ENCODE measurements around the gene AGBL5.
"Not testable (repeated sequence)": the region's sequence is repeated elsewhere in the genome, so short reads cannot be mapped to it uniquely, and the experiment has no call there.

The AGBL5 gene

DNA sequence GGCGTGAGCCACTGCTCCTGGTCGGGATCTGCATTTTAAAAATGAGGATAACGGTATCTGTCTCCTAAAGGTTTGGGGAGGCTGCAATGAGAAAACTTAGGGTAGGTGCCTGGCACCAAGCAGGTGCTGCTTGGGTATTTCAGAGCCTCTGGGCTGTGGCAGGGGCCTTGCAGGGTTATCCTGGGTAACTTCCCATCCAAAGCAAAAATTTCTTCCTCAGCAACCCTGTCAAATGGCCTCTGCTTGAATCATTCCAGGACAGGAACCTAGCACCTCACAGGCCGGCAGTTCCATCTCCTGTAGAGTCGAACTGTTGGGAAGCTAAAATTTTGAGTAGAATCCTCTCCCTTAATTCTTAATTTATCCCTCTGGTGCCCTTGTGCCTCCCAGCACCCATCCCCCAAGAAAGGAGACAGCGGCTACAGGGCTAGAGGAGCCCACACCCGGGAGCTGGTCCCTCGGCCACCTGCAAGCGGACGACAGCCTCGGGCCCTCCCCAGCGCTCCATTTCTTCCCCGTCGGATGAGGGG, 66.6 kb downstream of the AGBL5 start:
- Histone ChIP-seq H3K4me1 (ENCODE audit: control insufficient read depth in 1 of 2, insufficient read depth in 2 of 2, low read length in 2 of 2) (peaks cover 2 to 9% of the 10 kb centered on the region in 2 donors), H3K9me3 (ENCODE audit: control insufficient read depth in 1 of 2, low read length in 2 of 2) (no peaks in the 10 kb centered on the region), H3K36me3 (ENCODE audit: control insufficient read depth in 1 of 2, insufficient read depth in 2 of 2, low read length in 2 of 2) (no peaks in the 10 kb centered on the region), H3K27me3 (ENCODE audit: low read depth, low read length) (peaks cover 18% of the 10 kb centered on the region), H3K4me3 (ENCODE audit: low read depth in 1 of 2, low read length in 2 of 2) (peak overlapping the region; percentile 33 to 52), H3K27ac (ENCODE audit: low read length) (no peak overlapping the region)

DNA sequence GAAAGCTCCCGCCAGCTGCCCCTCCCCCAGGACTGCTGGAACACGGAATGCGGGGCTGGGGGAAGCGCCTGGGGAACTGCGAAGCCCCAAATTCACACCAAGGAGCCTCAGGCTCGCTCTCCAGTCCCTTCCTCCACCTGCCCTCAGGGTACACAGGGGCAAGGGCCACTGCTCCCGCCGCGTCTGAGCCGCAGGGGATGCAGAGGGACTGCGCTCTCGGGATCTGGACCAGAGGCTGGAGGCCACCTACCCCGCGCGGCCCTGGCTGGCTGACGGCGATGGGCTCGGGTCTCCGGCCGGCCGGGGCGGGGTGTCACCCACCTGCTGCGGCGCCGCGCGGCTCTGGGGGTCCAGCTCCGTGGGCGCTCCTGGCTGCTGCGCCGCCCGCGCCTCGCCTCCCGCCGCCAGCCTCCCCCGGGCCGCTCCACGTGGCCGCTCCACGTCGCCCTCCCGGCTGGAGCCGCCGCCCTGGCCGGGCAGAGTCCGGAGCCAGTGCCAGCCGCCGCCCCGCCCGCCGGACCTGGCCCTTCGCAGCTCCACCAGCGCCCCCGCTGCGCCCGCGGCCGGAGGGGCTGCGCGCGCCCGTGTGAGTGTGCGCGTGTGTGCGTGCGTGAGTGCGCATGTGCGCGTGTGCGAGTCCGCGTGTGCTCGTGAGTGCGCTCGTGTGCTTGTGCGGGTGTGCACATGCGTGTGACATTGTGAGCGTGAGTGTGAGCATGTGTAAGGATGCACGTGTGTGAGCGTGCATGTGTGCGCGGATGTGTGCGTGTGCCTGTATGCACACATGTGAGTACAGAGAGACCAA, 67.3 kb downstream of the AGBL5 start, which contains the start of gene CGREF1:
Gene CGREF1 (minus strand): TSS at position 604 of the 805 bp plus-strand sequence. CDS start 14,762 bp downstream, outside the sequence.
- peak within 1 kb of the TSS; percentile 33 to 52 for H3K4me3 ChIP-seq (ENCODE audit: low read depth in 1 of 2, low read length in 2 of 2)
- no peaks in the 10 kb centered on the region for H3K9me3 ChIP-seq (ENCODE audit: control insufficient read depth in 1 of 2, low read length in 2 of 2)
- H3K27me3 ChIP-seq (ENCODE audit: low read depth, low read length), result peaks cover 18% of the 10 kb centered on the region
- H3K4me1 ChIP-seq (ENCODE audit: control insufficient read depth in 1 of 2, insufficient read depth in 2 of 2, low read length in 2 of 2), result peaks cover 5 to 9% of the 10 kb centered on the region in 2 donors
- no peaks in the 10 kb centered on the region for H3K36me3 ChIP-seq (ENCODE audit: control insufficient read depth in 1 of 2, insufficient read depth in 2 of 2, low read length in 2 of 2)
- H3K27ac ChIP-seq (ENCODE audit: low read length), result no peak within 1 kb of the TSS

DNA sequence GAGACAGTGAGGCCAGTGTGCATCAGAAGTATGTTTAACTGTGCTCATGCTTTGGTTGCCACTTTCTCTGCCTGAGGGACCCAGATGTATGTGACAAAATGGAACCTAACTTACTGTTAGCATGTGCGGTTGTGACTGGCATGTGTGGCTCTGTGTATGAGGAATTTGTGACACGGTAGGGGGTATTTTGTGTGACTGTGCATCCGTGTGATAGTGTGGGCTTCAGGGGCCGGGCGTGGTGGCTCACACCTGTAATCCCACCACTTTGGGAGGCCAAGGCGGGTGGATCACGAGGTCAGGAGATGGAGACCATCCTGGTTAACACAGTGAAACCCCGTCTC, 67.8 kb downstream of the AGBL5 start:
- H3K36me3 ChIP-seq (ENCODE audit: control insufficient read depth in 1 of 2, insufficient read depth in 2 of 2, low read length in 2 of 2); H3K27ac ChIP-seq (ENCODE audit: low read length); H3K9me3 ChIP-seq (ENCODE audit: control insufficient read depth in 1 of 2, low read length in 2 of 2); H3K4me1 ChIP-seq (ENCODE audit: control insufficient read depth in 1 of 2, insufficient read depth in 2 of 2, low read length in 2 of 2): not testable (repeated sequence)
- Histone ChIP-seq H3K4me3 (ENCODE audit: low read depth in 1 of 2, low read length in 2 of 2) (peak overlapping the region in 1 of 2 donors; percentile 52), H3K27me3 (ENCODE audit: low read depth, low read length) (peaks cover 18% of the 10 kb centered on the region)

Measured in muscle layer of duodenum (tissue), 2 donors.